Activated naive CD4-positive, alpha-beta T cell treated with Interleukin-2 at 50 U/mL for 16 hours (primary cell): ENCODE measurements around the gene SELPLG.
A peak's percentile ranks its signal among the peaks of the same experiment; 100 is the strongest.
"Not testable (repeated sequence)": the region's sequence is repeated elsewhere in the genome, so short reads cannot be mapped to it uniquely, and the experiment has no call there.

Experiments used
- DNase-seq: peaks from one replicate; pipeline ENCODE4 v3.0.0-alpha.2; 2020

Gene SELPLG

DNA sequence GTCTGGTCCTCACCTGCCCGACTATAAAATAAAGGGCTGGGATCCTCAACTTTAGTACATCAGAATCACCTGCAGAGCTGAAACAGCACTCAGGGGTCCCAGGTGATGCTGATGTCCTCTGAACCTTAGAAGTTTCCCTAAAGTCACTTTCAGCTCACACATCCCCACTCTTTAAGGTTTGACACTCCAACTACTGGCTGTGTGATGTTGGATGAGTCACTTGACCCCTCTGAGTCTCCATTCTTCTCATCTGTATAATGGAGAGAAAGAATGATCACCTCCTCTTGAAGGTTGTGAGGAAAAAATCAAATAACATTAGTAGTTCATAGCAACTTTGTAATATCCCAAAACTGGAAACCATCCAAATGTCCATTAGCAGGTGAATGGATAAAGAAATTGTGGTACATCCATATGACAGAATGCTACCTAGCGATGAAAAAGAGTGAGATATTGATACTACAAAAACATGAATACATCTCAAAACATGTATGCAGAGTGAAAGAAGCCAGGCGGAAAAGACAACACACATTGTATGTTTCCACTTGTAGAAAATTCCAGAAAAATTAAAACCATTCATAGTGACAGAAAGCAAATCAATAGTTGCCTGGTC lies 49.1 kb downstream of the SELPLG start:
- no peak for DNase-seq

- DNase-seq = no peak
Observed at GRCh38 chr12:108583991-108584390, 49.7 kb downstream of the SELPLG start.

DNA sequence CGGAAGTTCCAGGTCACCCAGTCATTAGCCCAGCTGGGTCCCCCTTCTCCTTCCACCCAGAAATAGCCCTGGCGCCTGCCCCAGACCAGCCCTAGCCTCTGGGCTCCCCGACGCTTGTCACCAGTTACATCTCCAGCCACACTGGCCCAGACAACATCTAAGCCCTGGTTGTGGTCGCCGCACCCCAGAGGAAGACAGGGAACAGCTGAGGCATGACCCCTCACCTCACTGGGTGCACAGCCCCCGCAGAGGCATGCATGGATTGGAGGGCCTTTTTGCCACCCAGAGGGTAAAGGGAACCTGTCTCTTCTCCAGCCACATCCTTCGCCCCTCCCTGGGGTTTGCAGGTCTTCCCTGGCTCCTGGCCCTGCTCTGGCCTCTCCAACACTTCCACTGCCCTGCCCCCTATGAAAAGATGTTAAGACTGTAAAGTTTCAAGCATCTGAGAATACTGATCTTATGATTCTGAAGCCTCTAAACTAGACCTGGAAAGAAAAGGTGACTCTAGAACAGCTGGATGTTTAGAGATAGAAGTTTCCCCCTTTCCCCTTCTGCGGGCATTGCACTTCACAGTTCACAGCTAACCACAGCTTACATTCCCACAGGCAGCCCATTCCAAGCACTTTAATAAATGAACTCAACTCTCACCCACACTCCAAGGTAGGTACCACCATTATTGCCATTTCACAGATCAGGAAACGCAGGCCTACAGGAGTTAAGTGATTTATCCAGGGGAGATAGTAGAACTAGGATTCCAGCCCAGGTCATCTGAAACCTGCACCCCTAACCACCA lies 50.5 kb downstream of the SELPLG start:
- DNase-seq = no peak

DNA sequence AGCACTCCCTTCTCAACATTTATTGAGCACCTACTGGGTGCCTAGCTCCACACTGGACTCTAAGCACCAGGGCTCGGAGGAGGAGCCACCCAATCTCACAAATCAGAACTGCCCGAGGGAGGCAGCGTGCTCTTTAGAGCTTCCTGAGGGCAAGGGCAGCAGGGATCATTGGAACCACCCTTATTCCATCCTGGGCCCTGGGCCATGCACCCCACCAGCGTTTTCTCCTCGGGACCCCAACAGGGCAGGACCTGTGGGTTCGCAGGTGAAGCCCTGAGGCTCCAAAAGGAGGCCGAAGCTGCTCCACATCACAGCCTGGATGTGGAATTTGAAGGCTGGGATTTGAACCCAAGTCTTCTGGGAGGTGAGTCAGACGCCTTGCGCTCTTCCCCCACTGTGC lies 51.2 kb downstream of the SELPLG start:
- DNase-seq = no peak

DNA sequence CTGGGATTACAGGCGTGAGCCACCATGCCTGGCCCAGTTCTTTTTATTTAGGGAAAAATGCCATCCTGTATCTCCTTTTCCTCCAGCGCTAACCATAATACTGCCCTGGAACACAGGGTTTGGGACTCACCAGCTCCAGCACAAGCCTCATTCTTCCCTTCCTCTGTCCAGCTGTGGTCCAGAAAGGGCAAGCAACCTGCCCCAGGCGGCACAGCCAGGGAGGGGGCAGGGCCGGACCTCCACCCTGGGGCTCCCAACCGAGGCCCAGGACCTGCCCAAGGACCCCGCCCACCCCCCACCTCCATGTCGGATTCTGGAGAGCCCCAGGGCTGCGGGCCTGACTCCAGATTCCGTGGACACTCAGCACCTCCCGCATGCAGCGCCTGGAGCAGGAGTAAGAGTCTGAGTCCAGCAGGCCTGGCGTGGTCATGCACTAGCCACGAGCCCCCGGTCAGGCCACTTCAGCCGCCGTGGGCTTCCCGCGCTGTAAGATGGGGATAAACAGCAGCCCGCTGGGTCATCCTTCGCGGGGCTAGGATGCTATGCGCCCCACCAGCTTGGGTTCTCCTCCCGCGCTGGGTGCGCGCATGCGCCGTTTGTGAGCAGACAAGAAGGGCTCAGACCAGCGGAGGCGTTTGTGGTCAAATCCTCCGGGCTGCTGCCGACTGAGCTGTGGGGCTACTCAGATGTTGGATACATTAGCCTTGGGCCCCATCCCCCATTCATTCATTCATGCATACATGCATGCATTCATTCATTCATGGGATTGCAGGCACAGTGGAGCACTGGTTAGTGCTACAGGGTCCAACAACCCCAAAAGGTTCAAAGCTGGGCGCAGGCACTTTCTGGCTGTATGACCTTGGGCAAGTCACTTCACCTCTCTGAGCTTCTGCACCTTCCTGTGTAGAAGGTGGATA lies 52.1 kb downstream of the SELPLG start:
- no peak for DNase-seq

GRCh38 chr12:108580531-108580930 lies 53.2 kb downstream of the SELPLG start:
- DNase-seq = no peak

- no peak for DNase-seq
Observed at GRCh38 chr12:108578813-108579212, 54.9 kb downstream of the SELPLG start.

- DNase-seq = no peak
Observed at GRCh38 chr12:108578264-108578663, 55.4 kb downstream of the SELPLG start.

- DNase-seq = no peak
Observed at GRCh38 chr12:108577458-108577857, 56.2 kb downstream of the SELPLG start.

GRCh38 chr12:108576660-108577234 lies 56.9 kb downstream of the SELPLG start:
- no peak for DNase-seq

GRCh38 chr12:108575199-108575912 lies 58.3 kb downstream of the SELPLG start:
- DNase-seq = no peak

DNA sequence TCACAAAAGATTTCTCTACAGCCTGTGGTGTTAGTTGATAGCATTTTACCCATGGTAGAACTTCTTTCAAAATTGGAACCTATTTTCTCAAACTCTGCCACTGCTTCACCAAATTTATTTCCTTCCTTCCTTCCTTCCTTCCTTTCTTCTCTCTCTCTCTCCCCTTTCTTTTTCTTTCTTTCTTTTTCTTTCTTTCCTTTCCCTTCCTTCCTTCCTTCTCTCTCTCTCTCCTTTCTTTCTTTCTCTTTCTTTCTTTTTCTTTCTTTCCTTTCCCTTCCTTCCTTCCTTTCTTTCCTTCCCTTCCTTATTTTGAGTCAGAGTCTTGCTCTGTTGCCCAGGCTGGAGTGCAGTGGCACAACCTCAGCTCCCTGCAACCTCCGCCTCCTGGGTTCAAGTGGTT lies 59.4 kb downstream of the SELPLG start:
- not testable (repeated sequence) for DNase-seq

DNA sequence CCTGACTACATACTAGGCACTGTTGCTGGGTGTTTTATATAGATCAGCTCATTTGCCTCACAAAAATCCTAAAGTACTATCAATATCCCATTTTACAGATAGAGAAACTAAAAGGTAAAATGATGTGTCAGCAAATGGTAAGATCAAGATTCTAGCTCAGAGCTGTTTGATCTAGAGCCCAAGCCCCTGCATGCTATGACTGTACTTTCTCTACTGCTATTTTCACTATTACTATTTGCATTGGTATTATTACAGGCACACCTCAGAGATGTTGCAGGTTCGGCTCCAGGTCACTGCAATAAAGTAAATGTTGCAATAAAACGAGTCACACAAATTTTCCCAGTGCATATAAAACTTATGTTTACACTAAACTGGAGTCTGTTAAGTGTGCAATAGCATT lies 60.4 kb downstream of the SELPLG start:
- peak; percentile 13 for DNase-seq

GRCh38 chr12:108572166-108572790 lies 61.4 kb downstream of the SELPLG start:
- no peak for DNase-seq
